GM12878 (cell line): ENCODE results near the gene NOC4L. TPM values are rescaled to one million over a fixed set of nuclear protein-coding genes. Genes with fewer than 3 reads are reported as not detected.

Experiments used
- ATAC-seq: fragments of 200-7000 bp; cut with Tn5 transposase; 3 replicates; pipeline ENCODE4 v1.9.1; 2020; ENCODE audit warnings: mild to moderate bottlenecking, moderate library complexity
- BruUV-seq: library from RNA; stranded (reverse); fragments of 400-500 nt; replicated peaks from 2 replicates; lab custom pipeline; 2021; lab: Mats Ljungman, UMichigan
- CTCF ChIA-PET: fragments of 300-600 bp; sonication (Branson Sonifier 250); formaldehyde crosslinking; extraction: SDS; loops from one replicate; lab custom pipeline; 2021; ENCODE audit warnings: inconsistent platforms; lab: Yijun Ruan, JAX
- POLR2A ChIA-PET: fragments of 350-600 bp; formaldehyde crosslinking; extraction: SDS; loops from one replicate; lab custom pipeline; 2021; ENCODE audit warnings: inconsistent platforms; lab: Charles Lee
- RAD21 ChIA-PET: fragments of 300-600 bp; sonication (Branson Sonifier 250); formaldehyde crosslinking; loops from one replicate; lab custom pipeline; 2023; ENCODE audit warnings: antibody characterized with exemption; ENCODE audit not compliant: unreplicated experiment; lab: Charles Lee
- SMC1A ChIA-PET: fragments of 300-600 bp; sonication (Branson Sonifier 250); formaldehyde crosslinking; loops from one replicate; lab custom pipeline; 2023; ENCODE audit not compliant: unreplicated experiment, uncharacterized antibody; lab: Charles Lee
- DNase-seq: peaks from one replicate; pipeline ENCODE4 v3.0.0-alpha.2; 2011; ENCODE audit warnings: low read depth, low spot score
- FAIRE-seq: peaks from 3 replicates; lab custom pipeline; 2011; peaks lifted over from hg19 to GRCh38; lab: Jason Lieb, UNC
- H2AFZ ChIP-seq: 2 replicates; pipeline ENCODE4 v1.6.0; 2011; ENCODE audit warnings: low read depth, low read length, control low read depth; ENCODE audit not compliant: control insufficient read depth
- H3K27ac ChIP-seq: 2 replicates; pipeline ENCODE4 v1.5.1; 2011; ENCODE audit warnings: control low read depth; ENCODE audit not compliant: control insufficient read depth, insufficient read depth
- H3K27me3 ChIP-seq, 2 experiments: replicated peaks in 1 of 2; 2 replicates each; pipeline versions ENCODE4 v1.6.0 to v1.6.1; 2011; ENCODE audit warnings: low read length in 1 of 2; ENCODE audit not compliant: control insufficient read depth in 2 of 2, insufficient read depth in 2 of 2
- H3K36me3 ChIP-seq, 2 experiments: 2 replicates each; pipeline ENCODE4 v1.5.1; 2011; ENCODE audit warnings: low read length in 1 of 2; ENCODE audit not compliant: control insufficient read depth in 2 of 2, insufficient read depth in 2 of 2
- H3K4me1 ChIP-seq: 2 replicates; pipeline ENCODE4 v1.6.1; 2011; ENCODE audit warnings: mild to moderate bottlenecking, low read length, moderate library complexity, mixed read lengths; ENCODE audit not compliant: control insufficient read depth, insufficient read depth
- H3K4me2 ChIP-seq: 2 replicates; pipeline ENCODE4 v1.6.0; 2011; ENCODE audit warnings: control low read depth; ENCODE audit not compliant: control insufficient read depth, insufficient read depth
- H3K4me3 ChIP-seq: fragments of 200-600 bp; sonication (generic); 2 replicates; pipeline ENCODE4 v1.5.1; 2016
- H3K79me2 ChIP-seq: 2 replicates; pipeline ENCODE4 v1.6.0; 2011; ENCODE audit warnings: low read length; ENCODE audit not compliant: control insufficient read depth, insufficient read depth
- H3K9ac ChIP-seq: 2 replicates; pipeline ENCODE4 v1.8.0; 2011; ENCODE audit warnings: low read length, control low read depth, mixed read lengths; ENCODE audit not compliant: control insufficient read depth, insufficient read depth
- H3K9me3 ChIP-seq: replicated peaks from 3 replicates; pipeline ENCODE4 v1.5.1; 2011; ENCODE audit warnings: mild to moderate bottlenecking, low read length; ENCODE audit not compliant: control insufficient read depth, insufficient read depth
- H4K20me1 ChIP-seq: 2 replicates; pipeline ENCODE4 v1.6.0; 2011; ENCODE audit not compliant: control insufficient read depth, insufficient read depth
- CREM ChIP-seq: IDR thresholded peaks from 2 replicates; pipeline ENCODE4 v1.6.1; 2014; ENCODE audit warnings: antibody characterized with exemption, low read depth
- HCFC1 ChIP-seq: fragments of 150-350 bp; IDR thresholded peaks from 2 replicates; pipeline ENCODE4 v1.6.1; 2014; ENCODE audit warnings: low read length
- IKZF1 ChIP-seq: fragments of 450-650 bp; conservative IDR thresholded peaks from 2 replicates; pipeline ENCODE4 v1.6.1; 2017; ENCODE audit warnings: antibody characterized with exemption, mild to moderate bottlenecking
- KLF5 ChIP-seq: fragments of 450-650 bp; IDR thresholded peaks from 2 replicates; pipeline ENCODE4 v1.6.1; 2014; ENCODE audit warnings: mild to moderate bottlenecking; ENCODE audit not compliant: partially characterized antibody
- RELA ChIP-seq: fragments of 450-650 bp; IDR thresholded peaks from 2 replicates; pipeline ENCODE4 v1.8.0; 2014; ENCODE audit warnings: borderline replicate concordance; ENCODE audit not compliant: partially characterized antibody
- TAF1 ChIP-seq: IDR thresholded peaks from 2 replicates; pipeline ENCODE4 v1.6.1; 2011; ENCODE audit warnings: mild to moderate bottlenecking, low read depth, low read length, borderline replicate concordance
- WGBS: methylation state at CpG from one replicate; pipeline ENCODE4 v1.1.6; 2016; ENCODE audit warnings: low lambda C conversion rate; ENCODE audit not compliant: insufficient replicate concordance, insufficient coverage; ENCODE audit errors: missing lambda C conversion rate; 5-methylcytosine and 5-hydroxymethylcytosine counted together
- in situ Hi-C: fragments of 300-500 bp; cut with MboI; formaldehyde crosslinking; loops from 9 replicates; pipeline ENCODE4 v1.14.3; 2018; ENCODE audit warnings: mixed read lengths
- intact Hi-C: fragments of 100-400 bp; cut with micrococcal nuclease; formaldehyde crosslinking; loops from one replicate; pipeline ENCODE4 v1.14.2; 2022; ENCODE audit not compliant: unreplicated experiment
- polyA plus RNA-seq, 11 experiments: library from polyadenylated mRNA; depleted of rRNA in 4 of 11; unstranded in 6 of 11; stranded (reverse) in 5 of 11; fragments of >200 nt; fragmentation: Nextera tagmentation in 4 of 11; fragmentation: Illumina TruSeq in 1 of 11; extraction: Ambion mirVana in 4 of 11; extraction: Trizol in 1 of 11; gene quantifications; 1 replicate in 1 of 11; 2 replicates in 10 of 11; pipeline versions ENCODE4 v1.2.1 to v1.2.3, GENCODE V29; 2011 to 2016; ENCODE audit warnings: inconsistent platforms in 2 of 11, missing spikeins in 2 of 11, low read depth in 1 of 11
- total RNA-seq, 4 experiments: library from RNA; depleted of rRNA in 3 of 4; stranded (reverse); fragments of >200 nt in 3 of 4; fragmentation: Illumina TruSeq in 1 of 4; extraction: Trizol in 1 of 4; gene quantifications; 2 replicates each; pipeline versions ENCODE4 v1.2.1 to v1.2.3, GENCODE V29; 2013 to 2021
- TF ChIP-seq, protein P1 (sequence below): IDR thresholded peaks from 2 replicates; pipeline ENCODE4 v1.6.1; 2012; ENCODE audit warnings: mild to moderate bottlenecking, low read depth, low read length
- TF ChIP-seq, protein P2 (sequence below): IDR thresholded peaks from 2 replicates; pipeline ENCODE4 v1.6.1; 2011; ENCODE audit warnings: low read depth, mild to moderate bottlenecking, low read length, moderate library complexity, borderline replicate concordance; ENCODE audit errors: extremely low read depth
- TF ChIP-seq, protein P3 (sequence below): IDR thresholded peaks from 2 replicates; pipeline ENCODE4 v1.6.1; 2011; ENCODE audit warnings: low read depth, low read length, improper control_type of control experiment, borderline replicate concordance

Gene NOC4L
- total and polyA plus RNA-seq, 10 of the 15 experiments (the other 5 are each of a cell fraction or from before 2014, with no cell fraction given), result 0.72 to 68.2 (median 15.2) TPM

DNA sequence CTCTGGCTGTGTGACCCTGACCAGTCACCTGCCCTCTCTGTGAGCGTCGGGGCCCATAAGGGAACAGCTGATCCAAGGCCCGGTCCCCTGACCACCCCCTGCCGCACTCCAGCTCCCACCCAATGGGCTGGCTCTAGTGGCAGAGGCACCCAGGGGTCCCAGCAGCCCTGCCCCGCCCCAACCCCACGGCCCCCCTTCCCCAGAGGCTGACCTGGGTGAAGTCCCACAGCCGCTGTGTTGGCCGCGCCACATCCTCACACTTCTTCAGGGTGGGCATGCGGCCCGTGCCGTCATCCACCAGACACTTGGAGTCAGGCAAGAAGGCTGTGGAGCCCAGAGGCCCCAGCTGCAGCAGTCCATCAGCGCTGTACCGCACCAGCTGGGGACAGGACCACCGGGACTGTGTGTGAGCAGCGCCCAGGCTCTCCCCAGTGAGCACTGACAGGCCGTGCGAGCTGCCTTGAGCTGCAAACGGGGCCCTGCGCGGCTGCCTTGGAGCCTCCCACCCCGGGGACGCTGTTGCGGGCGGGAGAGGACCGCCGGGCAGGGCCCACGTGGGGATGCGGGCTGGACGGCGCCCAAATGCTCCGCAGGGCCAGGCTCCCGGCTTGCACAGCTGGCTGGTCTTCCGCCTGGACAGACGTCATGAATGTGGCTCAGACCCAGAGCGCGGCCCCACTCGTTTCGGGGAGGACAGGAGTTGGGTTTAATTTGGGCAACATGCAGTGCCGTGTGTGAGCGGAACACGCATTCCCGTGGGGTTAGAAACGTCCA is 53.5 kb downstream of the NOC4L start:
- H3K4me2 ChIP-seq, result no peak overlapping the region
- ChIA-PET CTCF (no interaction called here), SMC1A (no interaction called here), RAD21 (no interaction called here), POLR2A (no interaction called here)
- WGBS, result 57% methylated on average over 35 of the region's 44 CpGs
- in situ Hi-C loops, result no loop called here
- H3K79me2 ChIP-seq, result no peaks in the 10 kb centered on the region
- ATAC-seq (no peak), DNase-seq (no peak), FAIRE-seq (no peak)
- H2AFZ ChIP-seq, result no peak overlapping the region
- no peaks in the 10 kb centered on the region for H3K27me3 ChIP-seq
- no peaks in the 10 kb centered on the region for H3K36me3 ChIP-seq
- TF ChIP-seq RELA (no peak), KLF5 (no peak), IKZF1 (no peak), TAF1 (no peak), CREM (no peak), HCFC1 (no peak)
- TF ChIP-seq, protein P1, sequence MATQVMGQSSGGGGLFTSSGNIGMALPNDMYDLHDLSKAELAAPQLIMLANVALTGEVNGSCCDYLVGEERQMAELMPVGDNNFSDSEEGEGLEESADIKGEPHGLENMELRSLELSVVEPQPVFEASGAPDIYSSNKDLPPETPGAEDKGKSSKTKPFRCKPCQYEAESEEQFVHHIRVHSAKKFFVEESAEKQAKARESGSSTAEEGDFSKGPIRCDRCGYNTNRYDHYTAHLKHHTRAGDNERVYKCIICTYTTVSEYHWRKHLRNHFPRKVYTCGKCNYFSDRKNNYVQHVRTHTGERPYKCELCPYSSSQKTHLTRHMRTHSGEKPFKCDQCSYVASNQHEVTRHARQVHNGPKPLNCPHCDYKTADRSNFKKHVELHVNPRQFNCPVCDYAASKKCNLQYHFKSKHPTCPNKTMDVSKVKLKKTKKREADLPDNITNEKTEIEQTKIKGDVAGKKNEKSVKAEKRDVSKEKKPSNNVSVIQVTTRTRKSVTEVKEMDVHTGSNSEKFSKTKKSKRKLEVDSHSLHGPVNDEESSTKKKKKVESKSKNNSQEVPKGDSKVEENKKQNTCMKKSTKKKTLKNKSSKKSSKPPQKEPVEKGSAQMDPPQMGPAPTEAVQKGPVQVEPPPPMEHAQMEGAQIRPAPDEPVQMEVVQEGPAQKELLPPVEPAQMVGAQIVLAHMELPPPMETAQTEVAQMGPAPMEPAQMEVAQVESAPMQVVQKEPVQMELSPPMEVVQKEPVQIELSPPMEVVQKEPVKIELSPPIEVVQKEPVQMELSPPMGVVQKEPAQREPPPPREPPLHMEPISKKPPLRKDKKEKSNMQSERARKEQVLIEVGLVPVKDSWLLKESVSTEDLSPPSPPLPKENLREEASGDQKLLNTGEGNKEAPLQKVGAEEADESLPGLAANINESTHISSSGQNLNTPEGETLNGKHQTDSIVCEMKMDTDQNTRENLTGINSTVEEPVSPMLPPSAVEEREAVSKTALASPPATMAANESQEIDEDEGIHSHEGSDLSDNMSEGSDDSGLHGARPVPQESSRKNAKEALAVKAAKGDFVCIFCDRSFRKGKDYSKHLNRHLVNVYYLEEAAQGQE, result no peak
- TF ChIP-seq, protein P2, sequence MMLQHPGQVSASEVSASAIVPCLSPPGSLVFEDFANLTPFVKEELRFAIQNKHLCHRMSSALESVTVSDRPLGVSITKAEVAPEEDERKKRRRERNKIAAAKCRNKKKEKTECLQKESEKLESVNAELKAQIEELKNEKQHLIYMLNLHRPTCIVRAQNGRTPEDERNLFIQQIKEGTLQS, result no peak
- TF ChIP-seq, protein P3, sequence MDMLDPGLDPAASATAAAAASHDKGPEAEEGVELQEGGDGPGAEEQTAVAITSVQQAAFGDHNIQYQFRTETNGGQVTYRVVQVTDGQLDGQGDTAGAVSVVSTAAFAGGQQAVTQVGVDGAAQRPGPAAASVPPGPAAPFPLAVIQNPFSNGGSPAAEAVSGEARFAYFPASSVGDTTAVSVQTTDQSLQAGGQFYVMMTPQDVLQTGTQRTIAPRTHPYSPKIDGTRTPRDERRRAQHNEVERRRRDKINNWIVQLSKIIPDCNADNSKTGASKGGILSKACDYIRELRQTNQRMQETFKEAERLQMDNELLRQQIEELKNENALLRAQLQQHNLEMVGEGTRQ, result no peak
- H3K27ac ChIP-seq, result no peak overlapping the region
- H3K9me3 ChIP-seq, result peaks cover 2% of the 10 kb centered on the region; the same call in 2 of the 3 replicates
- H3K4me3 ChIP-seq, result no peak overlapping the region
- H4K20me1 ChIP-seq, result no peaks in the 10 kb centered on the region
- intact Hi-C loops, result no loop called here
- no TSS peak for BruUV-seq
- no peak overlapping the region for H3K9ac ChIP-seq
- H3K4me1 ChIP-seq, result no peaks in the 10 kb centered on the region
